ENCODE results near the gene NUDT17. TPM values are rescaled to one million over a fixed set of nuclear protein-coding genes. Genes with fewer than 3 reads are reported as not detected.

NUDT17 gene
- total and polyA plus RNA-seq, 7 experiments from 2014 or later, result 2.9 to 7.6 (median 4.9) TPM

- H3K4me3 ChIP-seq (ENCODE audit: low read length), result no peak overlapping the region
- ATAC-seq, result no peak
- H3K4me1 Mint-ChIP-seq, result peaks cover 15 to 18% (median 17%) of the 10 kb centered on the region in 7 donors
- DNase-seq, result no peak
- ChIA-PET CTCF (interaction anchor here (0.9 kb wide), 1 partner anchor 9 kb away, joined by 3 read pairs; the partner anchor contains the start of gene PIAS3), POLR2A (interaction anchor here (0.6 to 0.9 kb wide), 2 partner anchors 9 to 93 kb away, joined by 3 to 5 read pairs; no protein-coding TSS in a partner anchor)
- no peak overlapping the region for H3K27ac ChIP-seq (ENCODE audit: low read depth, low read length)
- H3K9me3 ChIP-seq (ENCODE audit: control insufficient read depth in 2 of 3, low read length in 3 of 3), result no peaks in the 10 kb centered on the region
- intact Hi-C loops (cut with micrococcal nuclease), result no loop called here
- no peaks in the 10 kb centered on the region for H3K9me3 Mint-ChIP-seq
- H3K4me1 ChIP-seq (ENCODE audit: control insufficient read depth in 2 of 2, insufficient read depth in 2 of 2, low read length in 2 of 2), result peaks cover 5 to 6% of the 10 kb centered on the region in 2 donors
- no peak overlapping the region for H3K27ac Mint-ChIP-seq
- H3K27me3 ChIP-seq (ENCODE audit: control insufficient read depth in 2 of 2, insufficient read depth in 2 of 2, low read length in 2 of 2), result no peaks in the 10 kb centered on the region
- no peak overlapping the region for H3K4me3 Mint-ChIP-seq
- peaks cover 0 to 3% (median 0%) of the 10 kb centered on the region in 5 donors for H3K36me3 Mint-ChIP-seq
- H3K27me3 Mint-ChIP-seq, result peaks cover 0 to 38% (median 0%) of the 10 kb centered on the region in 5 donors
- H3K36me3 ChIP-seq (ENCODE audit: control insufficient read depth in 2 of 3, insufficient read depth in 3 of 3, low read length in 3 of 3), result no peaks in the 10 kb centered on the region
Observed at GRCh38 chr1:145868232-145868631, 22.8 kb downstream of the NUDT17 start.

GRCh38 chr1:145871994-145872924 is 26.8 kb downstream of the NUDT17 start:
- intact Hi-C loops (cut with micrococcal nuclease), result loop anchor here in 1 of 2 donors (1.0 to 2.0 kb wide), 2 partner anchors 13 to 27 kb away; partner anchors contain the start of genes NUDT17 and PIAS3
- Histone ChIP-seq H3K4me1 (ENCODE audit: control insufficient read depth in 2 of 2, insufficient read depth in 2 of 2, low read length in 2 of 2) (peaks cover 5 to 6% of the 10 kb centered on the region in 2 donors), H3K4me3 (ENCODE audit: low read length) (peak overlapping the region; percentile 55), H3K36me3 (ENCODE audit: control insufficient read depth in 2 of 3, insufficient read depth in 3 of 3, low read length in 3 of 3) (no peaks in the 10 kb centered on the region), H3K27ac (ENCODE audit: low read depth, low read length) (peak overlapping the region; percentile 46), H3K9me3 (ENCODE audit: control insufficient read depth in 2 of 3, low read length in 3 of 3) (no peaks in the 10 kb centered on the region), H3K27me3 (ENCODE audit: control insufficient read depth in 2 of 2, insufficient read depth in 2 of 2, low read length in 2 of 2) (no peaks in the 10 kb centered on the region)
- H3K27ac Mint-ChIP-seq, result peak overlapping the region; percentile 39 to 92 (median 76)
- H3K27me3 Mint-ChIP-seq, result peaks cover 0 to 42% (median 0%) of the 10 kb centered on the region in 5 donors
- POLR2A ChIA-PET, result interaction anchor here (0.6 to 3.3 kb wide), 9 partner anchors 9 to 166 kb away, joined by 3 to 32 read pairs (median 3); partner anchors contain the start of genes PIAS3 and POLR3C
- CTCF ChIA-PET, result interaction anchor here (1.2 to 3.2 kb wide), 3 partner anchors 11 to 145 kb away, joined by 3 to 21 read pairs (median 4); partner anchors contain the start of gene NUDT17
- H3K36me3 Mint-ChIP-seq, result peaks cover 0 to 1% (median 0%) of the 10 kb centered on the region in 5 donors
- H3K4me1 Mint-ChIP-seq, result peaks cover 16 to 18% (median 17%) of the 10 kb centered on the region in 7 donors
- H3K9me3 Mint-ChIP-seq, result no peaks in the 10 kb centered on the region
- peak overlapping the region; percentile 75 to 87 (median 82) for H3K4me3 Mint-ChIP-seq
- DNase-seq, result peak in 8 of 9 donors; percentile 21 to 54 (median 44)
- peak; percentile 87 for ATAC-seq

GRCh38 chr1:145874646-145875045 is 29.2 kb downstream of the NUDT17 start:
- ChIA-PET CTCF (interaction anchor here (0.6 kb wide), 1 partner anchor 29 kb away, joined by 4 read pairs; the partner anchor contains the start of gene NUDT17), POLR2A (no interaction called here)
- intact Hi-C loops (cut with micrococcal nuclease), result no loop called here
- Mint-ChIP-seq H3K36me3 (peaks cover 0 to 1% (median 0%) of the 10 kb centered on the region in 5 donors), H3K4me1 (peaks cover 16 to 20% (median 18%) of the 10 kb centered on the region in 7 donors), H3K27me3 (peaks cover 0 to 43% (median 4%) of the 10 kb centered on the region in 5 donors), H3K9me3 (no peaks in the 10 kb centered on the region), H3K27ac (no peak overlapping the region), H3K4me3 (no peak overlapping the region)
- DNase-seq (no peak), ATAC-seq (no peak)
- Histone ChIP-seq H3K27ac (ENCODE audit: low read depth, low read length) (no peak overlapping the region), H3K4me3 (ENCODE audit: low read length) (no peak overlapping the region), H3K36me3 (ENCODE audit: control insufficient read depth in 2 of 3, insufficient read depth in 3 of 3, low read length in 3 of 3) (no peaks in the 10 kb centered on the region), H3K27me3 (ENCODE audit: control insufficient read depth in 2 of 2, insufficient read depth in 2 of 2, low read length in 2 of 2) (no peaks in the 10 kb centered on the region), H3K4me1 (ENCODE audit: control insufficient read depth in 2 of 2, insufficient read depth in 2 of 2, low read length in 2 of 2) (peaks cover 5 to 6% of the 10 kb centered on the region in 2 donors), H3K9me3 (ENCODE audit: control insufficient read depth in 2 of 3, low read length in 3 of 3) (no peaks in the 10 kb centered on the region)

- H3K36me3 ChIP-seq (ENCODE audit: control insufficient read depth in 2 of 3, insufficient read depth in 3 of 3, low read length in 3 of 3), result no peaks in the 10 kb centered on the region
- H3K36me3 Mint-ChIP-seq, result no peaks in the 10 kb centered on the region
- H3K27ac ChIP-seq (ENCODE audit: low read depth, low read length), result no peak overlapping the region
- ChIA-PET CTCF (interaction anchor here (4.5 kb wide), 1 partner anchor 32 kb away, joined by 19 read pairs; the partner anchor contains the start of gene NUDT17), POLR2A (no interaction called here)
- H3K27ac Mint-ChIP-seq, result no peak overlapping the region
- DNase-seq (no peak), ATAC-seq (no peak)
- H3K4me3 Mint-ChIP-seq, result no peak overlapping the region
- H3K4me1 Mint-ChIP-seq, result peaks cover 0 to 7% (median 1%) of the 10 kb centered on the region in 7 donors
- intact Hi-C loops (cut with micrococcal nuclease), result no loop called here
- H3K27me3 Mint-ChIP-seq, result peaks cover 0 to 55% (median 6%) of the 10 kb centered on the region in 5 donors
- no peaks in the 10 kb centered on the region for H3K9me3 ChIP-seq (ENCODE audit: control insufficient read depth in 2 of 3, low read length in 3 of 3)
- H3K27me3 ChIP-seq (ENCODE audit: control insufficient read depth in 2 of 2, insufficient read depth in 2 of 2, low read length in 2 of 2), result no peaks in the 10 kb centered on the region
- H3K9me3 Mint-ChIP-seq, result no peaks in the 10 kb centered on the region
- no peak overlapping the region for H3K4me3 ChIP-seq (ENCODE audit: low read length)
- no peaks in the 10 kb centered on the region for H3K4me1 ChIP-seq (ENCODE audit: control insufficient read depth in 2 of 2, insufficient read depth in 2 of 2, low read length in 2 of 2)
Observed at GRCh38 chr1:145877923-145878486, 32.6 kb downstream of the NUDT17 start.

- no peak overlapping the region for H3K27ac ChIP-seq (ENCODE audit: low read depth, low read length)
- H3K36me3 Mint-ChIP-seq, result no peaks in the 10 kb centered on the region
Observed at GRCh38 chr1:145878724-145879123, 33.3 kb downstream of the NUDT17 start.

GRCh38 chr1:145879775-145880174 is 34.3 kb downstream of the NUDT17 start:
- H3K36me3 Mint-ChIP-seq, result no peaks in the 10 kb centered on the region
- POLR2A ChIA-PET, result interaction anchor here (1.0 to 2.5 kb wide), 2 partner anchors 9 to 20 kb away, joined by 3 to 9 read pairs; partner anchors contain the start of gene PIAS3

More at GRCh38 chr1:145878724-145879123, 33.3 kb downstream of the NUDT17 start:
- Histone ChIP-seq H3K4me3 (ENCODE audit: low read length) (no peak overlapping the region), H3K36me3 (ENCODE audit: control insufficient read depth in 2 of 3, insufficient read depth in 3 of 3, low read length in 3 of 3) (no peaks in the 10 kb centered on the region), H3K9me3 (ENCODE audit: control insufficient read depth in 2 of 3, low read length in 3 of 3) (no peaks in the 10 kb centered on the region), H3K27me3 (ENCODE audit: control insufficient read depth in 2 of 2, insufficient read depth in 2 of 2, low read length in 2 of 2) (no peaks in the 10 kb centered on the region), H3K4me1 (ENCODE audit: control insufficient read depth in 2 of 2, insufficient read depth in 2 of 2, low read length in 2 of 2) (no peaks in the 10 kb centered on the region)
- ATAC-seq (no peak), DNase-seq (no peak)
- H3K27ac Mint-ChIP-seq, result no peak overlapping the region
- CTCF ChIA-PET, result interaction anchor here (4.5 kb wide), 1 partner anchor 33 kb away, joined by 19 read pairs; the partner anchor contains the start of gene NUDT17
- POLR2A ChIA-PET, result interaction anchor here (2.5 kb wide), 1 partner anchor 19 kb away, joined by 9 read pairs; the partner anchor contains the start of gene PIAS3
- no peaks in the 10 kb centered on the region for H3K9me3 Mint-ChIP-seq
- H3K27me3 Mint-ChIP-seq, result peaks cover 5 to 57% (median 10%) of the 10 kb centered on the region in 5 donors
- H3K4me1 Mint-ChIP-seq, result peaks cover 0 to 7% (median 0%) of the 10 kb centered on the region in 7 donors
- H3K4me3 Mint-ChIP-seq, result no peak overlapping the region
- intact Hi-C loops (cut with micrococcal nuclease), result no loop called here

More at GRCh38 chr1:145879775-145880174, 34.3 kb downstream of the NUDT17 start:
- H3K27ac ChIP-seq (ENCODE audit: low read depth, low read length), result no peak overlapping the region
- no peaks in the 10 kb centered on the region for H3K27me3 ChIP-seq (ENCODE audit: control insufficient read depth in 2 of 2, insufficient read depth in 2 of 2, low read length in 2 of 2)
- Mint-ChIP-seq H3K4me1 (peaks cover under 1 to 8% (median 3%) of the 10 kb centered on the region in 7 donors), H3K27ac (no peak overlapping the region), H3K9me3 (no peaks in the 10 kb centered on the region), H3K27me3 (peaks cover 6 to 62% (median 17%) of the 10 kb centered on the region in 5 donors), H3K4me3 (no peak overlapping the region)
- DNase-seq (no peak), ATAC-seq (no peak)
- CTCF ChIA-PET, result interaction anchor here (4.5 kb wide), 1 partner anchor 34 kb away, joined by 19 read pairs; the partner anchor contains the start of gene NUDT17
- H3K4me1 ChIP-seq (ENCODE audit: control insufficient read depth in 2 of 2, insufficient read depth in 2 of 2, low read length in 2 of 2), result no peaks in the 10 kb centered on the region
- intact Hi-C loops (cut with micrococcal nuclease), result no loop called here
- H3K9me3 ChIP-seq (ENCODE audit: control insufficient read depth in 2 of 3, low read length in 3 of 3), result no peaks in the 10 kb centered on the region
- H3K4me3 ChIP-seq (ENCODE audit: low read length), result no peak overlapping the region
- H3K36me3 ChIP-seq (ENCODE audit: control insufficient read depth in 2 of 3, insufficient read depth in 3 of 3, low read length in 3 of 3), result no peaks in the 10 kb centered on the region
